Neural progenitor cell (in vitro differentiated cells): ENCODE measurements around the gene PCK1. TPM values are rescaled to one million over a fixed set of nuclear protein-coding genes. Genes with fewer than 3 reads are reported as not detected.

ENCODE experiments used
- DNase-seq: peaks from one replicate; pipeline ENCODE4 v3.0.0-alpha.2; 2016; ENCODE audit warnings: low spot score
- H2AFZ ChIP-seq: fragments of 200-600 bp; sonication (generic); replicated peaks from 2 replicates; pipeline ENCODE4 v1.6.1; 2016; ENCODE audit warnings: antibody characterized with exemption
- H3F3A ChIP-seq: fragments of 200-600 bp; sonication (generic); 2 replicates; pipeline ENCODE4 v1.6.1; 2016; ENCODE audit warnings: antibody characterized with exemption, low read depth
- H3K27ac ChIP-seq: fragments of 200-600 bp; sonication (generic); 2 replicates; pipeline ENCODE4 v1.5.1; 2016; ENCODE audit warnings: mild to moderate bottlenecking
- H3K27me3 ChIP-seq: fragments of 200-600 bp; sonication (generic); 2 replicates; pipeline ENCODE4 v1.6.1; 2016; ENCODE audit warnings: mild to moderate bottlenecking, moderate library complexity
- H3K36me3 ChIP-seq: fragments of 200-600 bp; sonication (generic); 2 replicates; pipeline ENCODE4 v1.5.1; 2016
- H3K4me1 ChIP-seq: fragments of 200-600 bp; sonication (generic); 2 replicates; pipeline ENCODE4 v1.6.1; 2016; ENCODE audit warnings: mixed run types
- H3K4me2 ChIP-seq: fragments of 200-600 bp; sonication (generic); 2 replicates; pipeline ENCODE4 v1.6.1; 2016
- H3K4me3 ChIP-seq: fragments of 200-600 bp; sonication (generic); 2 replicates; pipeline ENCODE4 v1.5.1; 2016
- H3K79me2 ChIP-seq: fragments of 200-600 bp; sonication (generic); 2 replicates; pipeline ENCODE4 v1.6.1; 2016; ENCODE audit warnings: low read depth
- H3K9ac ChIP-seq: fragments of 200-600 bp; sonication (generic); 2 replicates; pipeline ENCODE4 v1.6.1; 2016
- H3K9me3 ChIP-seq: fragments of 200-600 bp; sonication (generic); 2 replicates; pipeline ENCODE4 v1.5.1; 2016; ENCODE audit warnings: low read depth
- H4K20me1 ChIP-seq: fragments of 200-600 bp; sonication (generic); 2 replicates; pipeline ENCODE4 v1.6.1; 2016; ENCODE audit warnings: low read depth
- H3K27ac Mint-ChIP-seq: 3 replicates; pipeline ENCODE4 v1.8.0; 2021; ENCODE audit warnings: mixed read lengths
- H3K27me3 Mint-ChIP-seq: 2 replicates; pipeline ENCODE4 v1.8.0; 2022; ENCODE audit warnings: low read depth, mild to moderate bottlenecking, inconsistent platforms, moderate library complexity, mixed read lengths; ENCODE audit not compliant: insufficient read depth
- H3K36me3 Mint-ChIP-seq: 3 replicates; pipeline ENCODE4 v1.8.0; 2021; ENCODE audit warnings: mixed read lengths
- H3K4me1 Mint-ChIP-seq: 3 replicates; pipeline ENCODE4 v1.8.0; 2021; ENCODE audit warnings: mixed read lengths
- H3K4me3 Mint-ChIP-seq: 3 replicates; pipeline ENCODE4 v1.8.0; 2021; ENCODE audit warnings: mild to moderate bottlenecking, moderate library complexity, mixed read lengths
- H3K9me3 Mint-ChIP-seq: 3 replicates; pipeline ENCODE4 v1.8.0; 2020; ENCODE audit warnings: mixed read lengths
- CTCF ChIP-seq: fragments of 200-600 bp; sonication (generic); IDR thresholded peaks from 2 replicates; pipeline ENCODE4 v1.5.1; 2017; ENCODE audit warnings: antibody characterized with exemption, mild to moderate bottlenecking
- EZH2 ChIP-seq: fragments of 200-600 bp; sonication (generic); IDR thresholded peaks from 2 replicates; pipeline ENCODE4 v1.6.1; 2017; ENCODE audit warnings: antibody characterized with exemption, mild to moderate bottlenecking, moderate library complexity
- EZH2phosphoT487 ChIP-seq: fragments of 200-600 bp; sonication (generic); IDR thresholded peaks from 2 replicates; pipeline ENCODE4 v1.6.1; 2017; ENCODE audit warnings: antibody characterized with exemption
- total RNA-seq: library from RNA; depleted of rRNA; stranded (reverse); fragments of >200 nt; gene quantifications from 2 replicates; pipeline ENCODE4 v1.2.3, GENCODE V29; 2015; ENCODE audit warnings: low replicate concordance

The PCK1 gene
- total RNA-seq, 1 donor from 2014 or later, result not detected

GRCh38 chr20:57566803-57567459 lies 6.0 kb downstream of the PCK1 start:
- Mint-ChIP-seq H3K27ac (no peak overlapping the region), H3K4me3 (no peak overlapping the region), H3K9me3 (peaks cover 2% of the 10 kb centered on the region), H3K27me3 (peaks cover 2% of the 10 kb centered on the region), H3K36me3 (no peaks in the 10 kb centered on the region), H3K4me1 (peaks cover 17% of the 10 kb centered on the region)
- Histone ChIP-seq H3K27me3 (no peaks in the 10 kb centered on the region), H3K9ac (no peak overlapping the region), H2AFZ (no peak overlapping the region), H3K9me3 (no peaks in the 10 kb centered on the region), H3K4me1 (peaks cover 4% of the 10 kb centered on the region), H3F3A (no peaks in the 10 kb centered on the region), H3K79me2 (no peaks in the 10 kb centered on the region), H3K36me3 (no peaks in the 10 kb centered on the region), H3K4me3 (no peak overlapping the region), H3K4me2 (no peak overlapping the region), H3K27ac (no peak overlapping the region), H4K20me1 (no peaks in the 10 kb centered on the region)
- DNase-seq, result no peak
- no peak for TF ChIP-seq CTCF
- no peak for TF ChIP-seq EZH2phosphoT487
- TF ChIP-seq EZH2, result no peak

- no peak overlapping the region for H3K9ac ChIP-seq
- H3K36me3 Mint-ChIP-seq, result no peaks in the 10 kb centered on the region
- H4K20me1 ChIP-seq, result no peaks in the 10 kb centered on the region
- H3K4me1 Mint-ChIP-seq, result peaks cover 17% of the 10 kb centered on the region
- no peak for DNase-seq
- H3K27me3 ChIP-seq, result no peaks in the 10 kb centered on the region
- peaks cover 4% of the 10 kb centered on the region for H3K4me1 ChIP-seq
- H3F3A ChIP-seq, result no peaks in the 10 kb centered on the region
- H3K79me2 ChIP-seq, result no peaks in the 10 kb centered on the region
- no peak overlapping the region for H3K4me2 ChIP-seq
- H3K27ac Mint-ChIP-seq, result no peak overlapping the region
- no peaks in the 10 kb centered on the region for H3K9me3 ChIP-seq
- peaks cover 2% of the 10 kb centered on the region for H3K9me3 Mint-ChIP-seq
- no peak overlapping the region for H3K4me3 ChIP-seq
- peaks cover 2% of the 10 kb centered on the region for H3K27me3 Mint-ChIP-seq
- H3K36me3 ChIP-seq, result no peaks in the 10 kb centered on the region
- H3K27ac ChIP-seq, result no peak overlapping the region
- no peak overlapping the region for H2AFZ ChIP-seq
- H3K4me3 Mint-ChIP-seq, result no peak overlapping the region
- TF ChIP-seq EZH2 (no peak), EZH2phosphoT487 (no peak), CTCF (no peak)
Observed at GRCh38 chr20:57567471-57568079, 6.7 kb downstream of the PCK1 start.

GRCh38 chr20:57568088-57568896 lies 7.4 kb downstream of the PCK1 start:
- TF ChIP-seq CTCF, result no peak
- TF ChIP-seq EZH2, result no peak
- no peak for TF ChIP-seq EZH2phosphoT487
- Histone ChIP-seq H3K9ac (no peak overlapping the region), H3K4me2 (no peak overlapping the region), H4K20me1 (no peaks in the 10 kb centered on the region), H3K79me2 (no peaks in the 10 kb centered on the region), H3K27ac (no peak overlapping the region), H3K4me3 (no peak overlapping the region), H3K9me3 (no peaks in the 10 kb centered on the region), H2AFZ (no peak overlapping the region), H3K36me3 (no peaks in the 10 kb centered on the region), H3F3A (no peaks in the 10 kb centered on the region), H3K27me3 (no peaks in the 10 kb centered on the region), H3K4me1 (peaks cover 4% of the 10 kb centered on the region)
- DNase-seq, result no peak
- Mint-ChIP-seq H3K27ac (no peak overlapping the region), H3K36me3 (no peaks in the 10 kb centered on the region), H3K9me3 (peaks cover 2% of the 10 kb centered on the region), H3K4me1 (peaks cover 21% of the 10 kb centered on the region), H3K27me3 (peaks cover 2% of the 10 kb centered on the region), H3K4me3 (no peak overlapping the region)
